GM19025 (cell line): ENCODE measurements around the gene ARL14EP.

Source experiments
- ATAC-seq: cut with Tn5 transposase; IDR thresholded peaks from one replicate; pipeline ENCODE4 v1.9.1; 2021; ENCODE audit warnings: mild to moderate bottlenecking, low read depth, moderate library complexity; ENCODE audit not compliant: unreplicated experiment

Gene ARL14EP

GRCh38 chr11:30368394-30368793 is 45.5 kb downstream of the ARL14EP start:
- no peak for ATAC-seq

- ATAC-seq = no peak
Observed at GRCh38 chr11:30370164-30370563, 47.3 kb downstream of the ARL14EP start.

GRCh38 chr11:30377347-30377746 is 54.4 kb downstream of the ARL14EP start:
- ATAC-seq = no peak

DNA sequence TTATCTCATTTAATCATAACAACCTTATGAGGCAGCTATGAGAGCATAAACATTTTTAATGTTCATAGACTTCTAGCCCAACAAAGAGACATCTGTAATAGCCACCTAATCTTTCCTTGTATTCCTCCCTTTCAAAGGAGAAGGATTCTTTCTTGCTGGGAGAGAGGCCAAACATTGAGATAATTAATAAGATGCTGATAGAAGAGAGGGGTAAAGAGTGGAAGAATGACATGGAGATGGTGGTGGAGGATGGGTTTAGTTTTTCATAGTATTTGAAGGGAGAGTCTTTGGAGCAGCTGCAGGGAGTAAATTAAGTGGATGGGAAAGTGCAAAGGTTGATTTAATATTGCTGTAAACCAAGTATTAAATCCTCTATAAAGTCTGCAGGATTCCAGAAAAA is 57.9 kb downstream of the ARL14EP start:
- ATAC-seq = no peak

DNA sequence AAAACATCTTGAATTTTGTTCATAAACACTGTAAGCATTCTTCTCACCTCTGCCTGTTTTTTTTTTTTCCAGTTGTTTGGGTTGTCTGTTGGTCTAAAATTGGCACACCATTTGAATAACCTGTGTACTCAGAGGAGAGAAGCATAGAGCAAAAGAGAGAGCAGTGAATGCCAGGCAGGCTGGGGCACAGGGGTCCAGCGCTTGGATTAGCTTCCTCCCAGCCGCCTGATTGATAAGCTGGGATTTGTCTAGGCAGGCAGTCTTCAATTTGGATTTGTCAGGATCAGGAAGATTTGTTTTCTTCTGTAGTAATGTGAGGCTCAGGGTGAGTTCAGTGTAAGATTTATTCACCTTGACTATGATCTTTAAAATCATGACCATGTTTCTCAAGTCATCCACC is 59.0 kb downstream of the ARL14EP start:
- no peak for ATAC-seq
